ENCODE results near the gene CUL3.
"Not testable (repeated sequence)": the region's sequence is repeated elsewhere in the genome, so short reads cannot be mapped to it uniquely, and the experiment has no call there.

Gene CUL3

DNA sequence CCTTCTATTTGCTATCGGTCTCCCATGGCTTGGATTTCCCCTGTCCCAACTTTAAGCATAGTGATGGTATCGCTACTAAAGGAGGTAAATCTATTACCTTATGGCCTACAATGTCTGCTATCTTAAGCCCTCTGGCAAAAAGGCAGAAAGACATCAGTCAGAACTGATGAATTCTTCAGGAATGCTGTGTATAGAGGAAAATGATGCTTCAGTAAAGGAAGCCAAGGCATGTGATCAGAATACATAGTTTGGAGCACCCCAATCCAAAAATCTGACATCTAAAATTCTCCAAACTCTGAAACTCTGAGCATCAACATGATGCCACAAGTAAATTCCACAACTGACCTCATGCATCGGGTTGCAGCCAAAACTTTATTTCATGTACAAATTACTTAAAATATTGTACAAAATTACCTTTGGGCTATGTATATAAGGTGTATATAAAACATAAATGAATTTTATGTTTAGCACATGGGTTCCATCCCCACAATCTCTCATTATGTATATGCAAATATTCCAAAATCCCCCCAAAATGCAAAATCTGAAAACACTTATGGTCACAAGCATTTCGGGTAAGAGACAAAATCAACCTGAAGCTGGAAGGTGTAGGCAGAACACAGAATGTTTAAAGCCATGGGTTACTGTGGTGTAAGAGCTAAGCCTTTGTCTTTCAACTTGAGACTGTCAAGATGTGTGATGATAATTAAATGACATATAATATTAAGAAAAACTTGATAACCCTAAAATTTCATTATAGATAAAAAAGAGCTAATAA is 66.2 kb downstream of the CUL3 start:
- Histone ChIP-seq H3K79me2 (ENCODE audit: insufficient read depth, low read length) (peaks cover 91% of the 10 kb centered on the region), H3K36me3 (ENCODE audit: low read length) (peaks cover 7% of the 10 kb centered on the region), H3K4me3 (ENCODE audit: insufficient read depth, low read length, poor library complexity, severe bottlenecking) (peak overlapping the region; percentile 12), H2AFZ (ENCODE audit: low read depth, low read length, severe bottlenecking) (no peak overlapping the region), H4K20me1 (ENCODE audit: low read depth, low read length) (0 out of 2 replicates have a peak, but pooled peaks cover 4% of the 10 kb centered on the region), H3F3A (ENCODE audit: insufficient read depth) (peaks cover 63% of the 10 kb centered on the region), H3K27me3 (ENCODE audit: low read length) (no peaks in the 10 kb centered on the region), H3K9me2 (replicated peaks; ENCODE audit: insufficient read depth, low read length) (no peaks in the 10 kb centered on the region), H3K27ac (ENCODE audit: low read depth, low read length) (peak overlapping the region; percentile 100), H3K9me3 (ENCODE audit: insufficient read depth, low read length) (no peaks in the 10 kb centered on the region), H3K4me2 (ENCODE audit: low read depth, low read length, poor library complexity, severe bottlenecking) (peak overlapping the region; percentile 97), H3K9ac (ENCODE audit: low read length) (peak overlapping the region; percentile 33)
- TF ChIP-seq CTCF (IDR thresholded peaks at IDR 0.05; ENCODE audit: insufficient read depth, low read length, poor library complexity, severe bottlenecking): no peak
- no peak for TF ChIP-seq EZH2phosphoT487 (conservative IDR thresholded peaks at IDR 0.05; ENCODE audit: low read length)

DNA sequence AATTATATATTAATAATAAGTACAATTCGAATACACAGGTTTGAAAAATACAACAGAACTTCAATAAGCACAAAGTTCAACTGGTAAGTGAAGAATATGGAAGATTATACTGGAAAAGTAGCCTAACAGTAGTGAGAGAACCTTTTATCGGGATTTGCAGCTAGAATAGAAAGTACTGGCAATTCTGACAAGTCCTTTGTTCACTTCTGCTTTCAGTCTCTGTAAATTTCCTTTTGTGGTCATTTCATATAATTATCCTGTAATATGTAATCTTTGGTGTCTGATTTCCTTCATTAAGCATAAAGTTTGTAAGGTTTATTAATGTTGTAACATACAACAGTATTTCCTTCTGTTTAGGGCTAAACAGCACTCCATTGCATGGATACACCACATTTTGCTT is 67.2 kb downstream of the CUL3 start:
- Histone ChIP-seq H3K4me2 (ENCODE audit: low read depth, low read length, poor library complexity, severe bottlenecking) (peak overlapping the region; percentile 97), H3K9me2 (replicated peaks; ENCODE audit: insufficient read depth, low read length) (no peaks in the 10 kb centered on the region), H3K79me2 (ENCODE audit: insufficient read depth, low read length) (peaks cover 89% of the 10 kb centered on the region), H3K4me3 (ENCODE audit: insufficient read depth, low read length, poor library complexity, severe bottlenecking) (peak overlapping the region; percentile 20), H4K20me1 (ENCODE audit: low read depth, low read length) (0 out of 2 replicates have a peak, but pooled peaks cover 4% of the 10 kb centered on the region), H3K36me3 (ENCODE audit: low read length) (peaks cover 17% of the 10 kb centered on the region), H3K27ac (ENCODE audit: low read depth, low read length) (peak overlapping the region; percentile 100), H3K9me3 (ENCODE audit: insufficient read depth, low read length) (no peaks in the 10 kb centered on the region), H3F3A (ENCODE audit: insufficient read depth) (peaks cover 52% of the 10 kb centered on the region), H2AFZ (ENCODE audit: low read depth, low read length, severe bottlenecking) (no peak overlapping the region), H3K27me3 (ENCODE audit: low read length) (no peaks in the 10 kb centered on the region), H3K9ac (ENCODE audit: low read length) (peak overlapping the region; percentile 33)
- no peak for TF ChIP-seq EZH2phosphoT487 (conservative IDR thresholded peaks at IDR 0.05; ENCODE audit: low read length)
- TF ChIP-seq CTCF (IDR thresholded peaks at IDR 0.05; ENCODE audit: insufficient read depth, low read length, poor library complexity, severe bottlenecking): no peak

GRCh38 chr2:224516393-224516792 is 68.8 kb downstream of the CUL3 start:
- not testable (repeated sequence) for H3K4me3 ChIP-seq (ENCODE audit: insufficient read depth, low read length, poor library complexity, severe bottlenecking); H3K9me2 ChIP-seq (replicated peaks; ENCODE audit: insufficient read depth, low read length); H3K27ac ChIP-seq (ENCODE audit: low read depth, low read length); H3K9me3 ChIP-seq (ENCODE audit: insufficient read depth, low read length); H4K20me1 ChIP-seq (ENCODE audit: low read depth, low read length); H2AFZ ChIP-seq (ENCODE audit: low read depth, low read length, severe bottlenecking); H3K27me3 ChIP-seq (ENCODE audit: low read length); H3K9ac ChIP-seq (ENCODE audit: low read length); H3K4me2 ChIP-seq (ENCODE audit: low read depth, low read length, poor library complexity, severe bottlenecking)
- H3K79me2 ChIP-seq (ENCODE audit: insufficient read depth, low read length): peaks cover 91% of the 10 kb centered on the region
- peaks cover 38% of the 10 kb centered on the region for H3F3A ChIP-seq (ENCODE audit: insufficient read depth)
- H3K36me3 ChIP-seq (ENCODE audit: low read length): peaks cover 25% of the 10 kb centered on the region

- H3K9ac ChIP-seq (ENCODE audit: low read length): no peak overlapping the region
- H4K20me1 ChIP-seq (ENCODE audit: low read depth, low read length): no peaks in the 10 kb centered on the region
- peaks cover 91% of the 10 kb centered on the region for H3K79me2 ChIP-seq (ENCODE audit: insufficient read depth, low read length)
- H3K27ac ChIP-seq (ENCODE audit: low read depth, low read length): no peak overlapping the region
- H3K9me2 ChIP-seq (replicated peaks; ENCODE audit: insufficient read depth, low read length): no peaks in the 10 kb centered on the region
- no peak overlapping the region for H2AFZ ChIP-seq (ENCODE audit: low read depth, low read length, severe bottlenecking)
- H3K4me2 ChIP-seq (ENCODE audit: low read depth, low read length, poor library complexity, severe bottlenecking): no peak overlapping the region
- H3K4me3 ChIP-seq (ENCODE audit: insufficient read depth, low read length, poor library complexity, severe bottlenecking): no peak overlapping the region
- H3F3A ChIP-seq (ENCODE audit: insufficient read depth): peaks cover 15% of the 10 kb centered on the region
- H3K27me3 ChIP-seq (ENCODE audit: low read length): no peaks in the 10 kb centered on the region
- no peaks in the 10 kb centered on the region for H3K9me3 ChIP-seq (ENCODE audit: insufficient read depth, low read length)
- H3K36me3 ChIP-seq (ENCODE audit: low read length): peaks cover 37% of the 10 kb centered on the region
- TF ChIP-seq EZH2phosphoT487 (conservative IDR thresholded peaks at IDR 0.05; ENCODE audit: low read length): no peak
- no peak for TF ChIP-seq CTCF (IDR thresholded peaks at IDR 0.05; ENCODE audit: insufficient read depth, low read length, poor library complexity, severe bottlenecking)
Observed at GRCh38 chr2:224513991-224514390, 71.2 kb downstream of the CUL3 start.
